Nephron progenitor cell (in vitro differentiated cells): Measurements from ENCODE around the gene ST7.
A peak's percentile ranks its signal among the peaks of the same experiment; 100 is the strongest.

Experiments
- DNase-seq: peaks from one replicate; pipeline ENCODE4 v3.0.0; 2021
- H3K27ac Mint-ChIP-seq: 2 replicates; pipeline ENCODE4 v1.8.0; 2021; ENCODE audit warnings: mild to moderate bottlenecking, moderate library complexity, mixed read lengths
- H3K27me3 Mint-ChIP-seq: 2 replicates; pipeline ENCODE4 v1.8.0; 2021; ENCODE audit warnings: mild to moderate bottlenecking, low read depth, mixed read lengths; ENCODE audit not compliant: poor library complexity
- H3K36me3 Mint-ChIP-seq: 2 replicates; pipeline ENCODE4 v1.8.0; 2021; ENCODE audit warnings: low read depth, mixed read lengths
- H3K4me1 Mint-ChIP-seq: 2 replicates; pipeline ENCODE4 v1.8.0; 2021; ENCODE audit warnings: mixed read lengths
- H3K4me3 Mint-ChIP-seq: 2 replicates; pipeline ENCODE4 v1.8.0; 2021; ENCODE audit warnings: mild to moderate bottlenecking, moderate library complexity, mixed read lengths
- H3K9me3 Mint-ChIP-seq: 2 replicates; pipeline ENCODE4 v1.8.0; 2021; ENCODE audit warnings: mild to moderate bottlenecking, moderate library complexity, mixed read lengths
- CTCF ChIP-seq: fragments of 200-600 bp; sonication (generic); IDR thresholded peaks from 2 replicates; pipeline ENCODE4 v1.5.0; 2021; ENCODE audit warnings: antibody characterized with exemption

The ST7 gene

GRCh38 chr7:117065571-117066150, 112.4 kb downstream of the ST7 start:
- H3K36me3 Mint-ChIP-seq = no peaks in the 10 kb centered on the region
- DNase-seq = no peak
- no peaks in the 10 kb centered on the region for H3K27me3 Mint-ChIP-seq
- H3K27ac Mint-ChIP-seq = no peak overlapping the region
- H3K4me1 Mint-ChIP-seq = no peaks in the 10 kb centered on the region
- peaks cover 5% of the 10 kb centered on the region for H3K9me3 Mint-ChIP-seq
- no peak for TF ChIP-seq CTCF
- H3K4me3 Mint-ChIP-seq = no peak overlapping the region

- peaks cover 3% of the 10 kb centered on the region for H3K27me3 Mint-ChIP-seq
- DNase-seq = no peak
- no peaks in the 10 kb centered on the region for H3K36me3 Mint-ChIP-seq
- no peak overlapping the region for H3K27ac Mint-ChIP-seq
- TF ChIP-seq CTCF = no peak
- no peaks in the 10 kb centered on the region for H3K4me1 Mint-ChIP-seq
- H3K4me3 Mint-ChIP-seq = no peak overlapping the region
- peaks cover 8% of the 10 kb centered on the region for H3K9me3 Mint-ChIP-seq
Observed at GRCh38 chr7:117066668-117067067, 113.4 kb downstream of the ST7 start.

GRCh38 chr7:117067340-117067739, 114.0 kb downstream of the ST7 start:
- Mint-ChIP-seq H3K4me1 (peaks cover 3% of the 10 kb centered on the region), H3K36me3 (no peaks in the 10 kb centered on the region), H3K27me3 (peaks cover 3% of the 10 kb centered on the region), H3K27ac (peak overlapping the region; percentile 14), H3K9me3 (peaks cover 8% of the 10 kb centered on the region), H3K4me3 (no peak overlapping the region)
- no peak for DNase-seq
- no peak for TF ChIP-seq CTCF

DNA sequence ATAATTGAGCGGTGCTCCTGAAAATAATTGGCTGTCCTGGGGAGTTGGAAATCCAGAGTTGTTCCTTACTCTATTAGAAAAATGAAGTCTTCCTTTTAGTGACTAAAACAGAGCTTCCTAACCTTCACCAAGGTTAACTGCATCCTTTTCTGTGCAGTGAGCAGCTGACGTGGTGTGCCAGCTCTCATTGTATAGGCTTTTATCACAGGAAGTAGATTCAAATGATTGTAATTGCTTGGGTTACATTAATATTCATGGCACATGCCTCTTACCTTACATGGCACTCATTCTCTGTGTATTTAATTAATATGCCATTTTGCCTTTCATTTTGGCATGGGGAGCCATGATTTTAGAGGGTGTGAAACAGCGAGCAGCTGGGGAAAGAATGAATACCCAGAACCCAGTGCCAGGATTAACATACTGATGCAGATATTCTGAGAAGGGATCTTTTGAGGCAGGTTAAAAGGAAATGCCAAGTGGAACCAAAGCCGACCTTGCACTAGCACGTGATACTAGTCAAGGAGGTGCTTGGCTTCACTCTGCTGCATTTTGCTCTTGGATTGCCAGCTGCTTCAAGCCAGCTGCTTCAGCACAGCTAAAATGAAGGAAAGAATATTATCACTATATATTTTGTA, 115.3 kb downstream of the ST7 start:
- no peak overlapping the region for H3K4me3 Mint-ChIP-seq
- DNase-seq = no peak
- H3K9me3 Mint-ChIP-seq = peaks cover 8% of the 10 kb centered on the region
- peaks cover 3% of the 10 kb centered on the region for H3K27me3 Mint-ChIP-seq
- H3K27ac Mint-ChIP-seq = no peak overlapping the region
- peaks cover 10% of the 10 kb centered on the region for H3K4me1 Mint-ChIP-seq
- TF ChIP-seq CTCF = no peak
- H3K36me3 Mint-ChIP-seq = no peaks in the 10 kb centered on the region

DNA sequence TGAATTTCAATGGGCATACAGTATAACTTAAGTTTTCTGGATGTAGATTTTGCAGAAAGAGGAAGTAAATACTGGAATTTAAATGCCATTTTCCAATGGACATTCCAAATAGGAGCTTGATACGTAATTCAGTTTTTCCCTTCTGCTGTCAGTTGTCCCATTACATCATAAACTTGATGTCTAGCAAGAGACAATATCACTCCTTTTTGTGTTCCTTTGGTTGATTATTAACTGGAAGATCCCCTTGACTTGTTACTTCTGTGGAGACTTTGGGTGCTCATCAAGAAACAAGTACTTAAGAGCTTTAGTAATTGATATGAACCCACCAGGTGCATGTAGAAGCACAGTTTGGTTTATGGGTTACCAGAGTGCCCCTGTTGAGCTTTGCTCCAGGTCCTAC, 116.1 kb downstream of the ST7 start:
- TF ChIP-seq CTCF = no peak
- Mint-ChIP-seq H3K27ac (no peak overlapping the region), H3K36me3 (no peaks in the 10 kb centered on the region), H3K27me3 (peaks cover 3% of the 10 kb centered on the region), H3K9me3 (peaks cover 8% of the 10 kb centered on the region), H3K4me3 (no peak overlapping the region), H3K4me1 (peaks cover 10% of the 10 kb centered on the region)
- no peak for DNase-seq

DNA sequence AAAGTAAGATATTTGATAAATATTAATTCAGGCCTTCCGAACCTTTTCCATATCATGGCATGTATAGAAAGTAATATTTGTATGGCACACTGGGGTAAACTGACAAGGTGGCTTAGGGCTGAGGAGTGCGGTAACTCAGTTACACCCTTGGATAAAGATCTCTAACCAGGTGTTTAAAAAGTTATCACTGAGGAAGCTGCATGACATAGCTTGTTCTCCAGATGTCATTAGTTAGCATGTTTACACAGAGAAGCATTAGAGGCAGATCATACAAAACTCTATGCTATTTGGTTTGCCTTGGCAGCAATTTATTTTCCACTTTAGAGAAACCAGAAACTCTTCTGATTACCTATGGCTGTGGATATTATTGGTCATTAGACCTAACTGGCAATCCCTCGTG, 118.2 kb downstream of the ST7 start:
- H3K9me3 Mint-ChIP-seq = peaks cover 15% of the 10 kb centered on the region
- no peak overlapping the region for H3K4me3 Mint-ChIP-seq
- TF ChIP-seq CTCF = no peak
- peaks cover 10% of the 10 kb centered on the region for H3K4me1 Mint-ChIP-seq
- H3K27me3 Mint-ChIP-seq = peaks cover 3% of the 10 kb centered on the region
- H3K36me3 Mint-ChIP-seq = peaks cover 6% of the 10 kb centered on the region
- H3K27ac Mint-ChIP-seq = no peak overlapping the region
- no peak for DNase-seq
